ENCODE measurements around the gene INSIG2.
A peak's percentile ranks its signal among the peaks of the same experiment; 100 is the strongest.
"Not testable (repeated sequence)": the region's sequence is repeated elsewhere in the genome, so short reads cannot be mapped to it uniquely, and the experiment has no call there.

Gene INSIG2

GRCh38 chr2:118061135-118061955 is 26.9 kb upstream of the INSIG2 start:
- peak; percentile 37 for DNase-seq

GRCh38 chr2:118062048-118062447 is 26.2 kb upstream of the INSIG2 start:
- DNase-seq, result no peak

GRCh38 chr2:118062669-118063068 is 25.6 kb upstream of the INSIG2 start:
- no peak for DNase-seq

GRCh38 chr2:118065015-118065706 is 23.1 kb upstream of the INSIG2 start:
- DNase-seq, result no peak

- DNase-seq, result no peak
Measured at GRCh38 chr2:118065921-118066511, 22.3 kb upstream of the INSIG2 start.

GRCh38 chr2:118077636-118078247 is 10.5 kb upstream of the INSIG2 start:
- no peak for DNase-seq

- no peak for DNase-seq
Measured at GRCh38 chr2:118078734-118079133, 9.5 kb upstream of the INSIG2 start.

GRCh38 chr2:118084491-118085089 is 3.7 kb upstream of the INSIG2 start:
- DNase-seq, result no peak

- DNase-seq, result no peak
Measured at GRCh38 chr2:118085173-118086023, 2.9 kb upstream of the INSIG2 start.

- DNase-seq, result no peak
Measured at GRCh38 chr2:118086024-118086633, 2.1 kb upstream of the INSIG2 start.

GRCh38 chr2:118089139-118089800 is 999 bp downstream of the INSIG2 start:
- DNase-seq, result peak; percentile 38

- no peak for DNase-seq
Measured at GRCh38 chr2:118090387-118091139, 2.3 kb downstream of the INSIG2 start.

- DNase-seq, result no peak
Measured at GRCh38 chr2:118091140-118091478, 2.8 kb downstream of the INSIG2 start.

- DNase-seq, result no peak
Measured at GRCh38 chr2:118091631-118092030, 3.4 kb downstream of the INSIG2 start.

- DNase-seq, result not testable (repeated sequence)
Measured at GRCh38 chr2:118094102-118094501, 5.8 kb downstream of the INSIG2 start.

- no peak for DNase-seq
Measured at GRCh38 chr2:118094503-118094902, 6.2 kb downstream of the INSIG2 start.

- no peak for DNase-seq
Measured at GRCh38 chr2:118095610-118096009, 7.3 kb downstream of the INSIG2 start.

- DNase-seq, result no peak
Measured at GRCh38 chr2:118097657-118098056, 9.4 kb downstream of the INSIG2 start.

GRCh38 chr2:118098307-118099030 is 10.2 kb downstream of the INSIG2 start:
- no peak for DNase-seq
